NCI-H446 treated with DMSO at 0.1 percent for 48 hours (cell line): ENCODE data around the gene VWA5B2.
"Not testable (repeated sequence)": the region's sequence is repeated elsewhere in the genome, so short reads cannot be mapped to it uniquely, and the experiment has no call there.

Experiments
- DNase-seq: peaks from one replicate; lab custom pipeline; 2025; lab: John Stamatoyannopoulos, UW

VWA5B2 gene

GRCh38 chr3:184242297-184242685, 12.9 kb downstream of the VWA5B2 start:
- DNase-seq, result no peak

GRCh38 chr3:184248454-184249411, 19.3 kb downstream of the VWA5B2 start, which contains the start of gene ALG3:
ALG3 (minus strand) TSS chr3:184248962; CDS start chr3:184248940, 22 bp downstream.
- DNase-seq, result peak; percentile 69

- DNase-seq, result peak; percentile 98
Observed at GRCh38 chr3:184249412-184250166, 20.2 kb downstream of the VWA5B2 start, which contains the start of gene EEF1AKMT4. EEF1AKMT4 (plus strand) TSS chr3:184249672; CDS start chr3:184249695, 23 bp downstream.

GRCh38 chr3:184250167-184250828, 20.9 kb downstream of the VWA5B2 start:
- peak; percentile 72 for DNase-seq

GRCh38 chr3:184255291-184256039, 26.1 kb downstream of the VWA5B2 start:
- DNase-seq, result no peak

GRCh38 chr3:184257083-184257915, 27.9 kb downstream of the VWA5B2 start:
- no peak for DNase-seq

GRCh38 chr3:184258926-184259325, 29.5 kb downstream of the VWA5B2 start:
- DNase-seq, result no peak

- DNase-seq, result no peak
Observed at GRCh38 chr3:184259396-184259877, 30.1 kb downstream of the VWA5B2 start.

GRCh38 chr3:184259878-184260723, 30.7 kb downstream of the VWA5B2 start:
- no peak for DNase-seq

- no peak for DNase-seq
Observed at GRCh38 chr3:184260724-184261269, 31.4 kb downstream of the VWA5B2 start.

- DNase-seq, result peak; percentile 92
Observed at GRCh38 chr3:184261270-184261853, 32.0 kb downstream of the VWA5B2 start, which contains the start of gene CAMK2N2. CAMK2N2 (minus strand) TSS chr3:184261553; CDS start chr3:184261285, 268 bp downstream.

- DNase-seq, result no peak
Observed at GRCh38 chr3:184261854-184262763, 32.7 kb downstream of the VWA5B2 start.

GRCh38 chr3:184262764-184263179, 33.4 kb downstream of the VWA5B2 start:
- DNase-seq, result no peak

- not testable (repeated sequence) for DNase-seq
Observed at GRCh38 chr3:184267249-184267648, 37.9 kb downstream of the VWA5B2 start.

- no peak for DNase-seq
Observed at GRCh38 chr3:184272269-184272668, 42.9 kb downstream of the VWA5B2 start.

GRCh38 chr3:184275381-184275701, 46.0 kb downstream of the VWA5B2 start:
- DNase-seq, result no peak
